K562 treated with DMSO at 1 percent for 12 hours (cell line): ENCODE data around the gene COL17A1. TPM values are rescaled to one million over a fixed set of nuclear protein-coding genes. Genes with fewer than 3 reads are reported as not detected.

Experiments
- total RNA-seq: library from RNA; unstranded; fragments of 300-600 nt; gene quantifications from 2 replicates; pipeline ENCODE4 v1.2.3, GENCODE V29; 2022; ENCODE audit not compliant: insufficient read depth

COL17A1 gene
- total RNA-seq, result not detected in 2 replicates

GRCh38 chr10:104085801-104086400, at the start of gene COL17A1:
Gene COL17A1 (minus strand): TSS chr10:104085880. CDS start chr10:104080673, 5,207 bp downstream.

DNA sequence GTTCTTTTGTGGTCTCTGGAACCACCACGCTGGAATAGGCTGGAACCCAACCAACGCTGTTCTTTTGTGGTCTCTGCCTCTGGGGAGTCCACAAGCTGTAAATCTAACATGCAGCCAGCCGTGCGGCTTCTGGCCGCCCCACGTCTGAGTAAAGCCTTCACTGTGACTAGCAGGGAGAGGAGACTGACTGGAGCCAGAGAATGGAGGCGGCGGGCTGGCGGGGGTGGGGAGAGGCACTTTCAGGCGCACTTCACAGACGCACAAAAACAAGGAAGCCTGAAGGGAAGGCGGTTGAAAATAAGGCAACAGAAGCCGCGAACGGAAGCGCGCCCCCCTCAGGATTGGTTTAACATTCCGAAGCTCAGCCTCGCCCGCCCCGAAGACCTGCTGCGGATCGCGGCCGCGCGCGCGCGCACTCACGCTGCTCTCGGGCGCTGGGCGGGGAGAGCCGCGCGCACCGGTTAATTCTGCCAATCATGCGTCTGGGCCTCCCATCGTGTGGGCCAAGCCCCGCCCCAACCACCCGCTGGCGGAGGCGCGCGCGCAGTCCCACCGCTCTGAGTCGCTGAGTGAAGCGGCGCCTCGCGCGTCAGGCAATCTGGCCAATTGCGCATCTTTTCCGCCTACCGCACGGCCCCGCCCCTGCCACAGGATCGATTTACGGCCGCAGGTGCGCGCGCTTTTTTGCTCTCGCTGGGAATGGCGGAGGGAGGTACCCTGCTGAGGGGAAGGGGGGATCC, 36.0 kb upstream of the COL17A1 start, which contains the start of gene SFR1:
TSS of gene SFR1 (plus strand) at position 687 of the 740 bp plus-strand sequence. CDS start at position 700, 13 bp downstream.

Other genes with a start within 250 kb of the COL17A1 start
- 0.25 and 1.5 TPM in 2 replicates for gene SH3PXD2A, start 230.3 kb downstream of the COL17A1 start, total RNA-seq
- gene STN1, start 167.7 kb downstream of the COL17A1 start, total RNA-seq, result 13.1 and 15.5 TPM in 2 replicates
- gene SLK, start 118.7 kb downstream of the COL17A1 start, total RNA-seq, result 6.2 and 23.9 TPM in 2 replicates
- gene SFR1, start 36.3 kb upstream of the COL17A1 start, total RNA-seq, result 3.2 and 5.9 TPM in 2 replicates
- not detected in 2 replicates for gene CFAP43, start 146.5 kb upstream of the COL17A1 start, total RNA-seq
- 162 and 178 TPM in 2 replicates for gene GSTO1, start 169.0 kb upstream of the COL17A1 start, total RNA-seq
- gene GSTO2, start 183.3 kb upstream of the COL17A1 start, total RNA-seq, result 0.52 TPM in 1 of 2 replicates, not detected in the other